Motor neuron (in vitro differentiated cells): Measurements from ENCODE around the gene TMEM271. TPM values are rescaled to one million over a fixed set of nuclear protein-coding genes. Genes with fewer than 3 reads are reported as not detected.
"Not testable (repeated sequence)": the region's sequence is repeated elsewhere in the genome, so short reads cannot be mapped to it uniquely, and the experiment has no call there.

Source experiments
- ATAC-seq, 8 experiments: fragments of 200-7000 bp; cut with Tn5 transposase; replicated peaks in 6 of 8; 2 replicates each; pipeline ENCODE4 v1.8.0; 2021; ENCODE audit warnings: mild to moderate bottlenecking in 8 of 8, moderate library complexity in 8 of 8
- H3K27ac ChIP-seq, 2 donors: fragments of 250-450 bp; sonication (Bioruptor Pico); 2 replicates each; pipeline ENCODE4 v1.9.0; 2021; ENCODE audit warnings: antibody characterized with exemption in 2 of 2, mild to moderate bottlenecking in 2 of 2, moderate library complexity in 1 of 2
- H3K4me1 ChIP-seq, 2 donors: fragments of 250-450 bp; sonication (Bioruptor Pico); replicated peaks in 1 of 2; 2 replicates each; pipeline ENCODE4 v1.6.1; 2021; ENCODE audit warnings: antibody characterized with exemption in 2 of 2, mild to moderate bottlenecking in 2 of 2, moderate library complexity in 1 of 2
- H3K4me3 ChIP-seq, 5 donors: fragments of 250-450 bp; sonication (Bioruptor Pico); 2 replicates each; pipeline ENCODE4 v1.9.0; 2021; ENCODE audit warnings: antibody characterized with exemption in 5 of 5, mild to moderate bottlenecking in 5 of 5, moderate library complexity in 4 of 5
- WGBS, 10 experiments: fragments of 450-650 bp; shearing (Covaris generic); methylation state at CpG; one replicate each; pipeline ENCODE4 v1.0.0; 2022; 5-methylcytosine and 5-hydroxymethylcytosine counted together
- in situ Hi-C, 9 experiments: fragments of 400-800 bp; cut with MboI; loops; one replicate each; pipeline ENCODE4 v1.15.0; 2021; ENCODE audit warnings: low sequenced_read_pairs in 9 of 9, low pct_unique_long_range_greater_than_20kb in 2 of 9; ENCODE audit not compliant: unreplicated experiment in 9 of 9
- total RNA-seq, 8 experiments: library from RNA; unstranded; fragments of 300-600 nt; gene quantifications; 2 replicates each; pipeline versions ENCODE4 v1.2.3 to v1.2.4, GENCODE V29; 2022

Gene TMEM271
- total RNA-seq, 8 experiments from 2014 or later = 0.88 to 3.7 (median 2.3) TPM; not detected in 3

GRCh38 chr4:571838-572572 lies 4.1 kb downstream of the TMEM271 start:
- Histone ChIP-seq H3K27ac (no peak overlapping the region), H3K4me3 (no peak overlapping the region), H3K4me1 (peaks cover 0 to 4% of the 10 kb centered on the region in 2 donors)
- in situ Hi-C loops = no loop called here
- ATAC-seq = no peak
- WGBS, 10 experiments = 33 to 77% (median 70%) methylated on average over 3 to 20 of the region's 29 CpGs

- peaks cover 0 to 4% of the 10 kb centered on the region in 2 donors for H3K4me1 ChIP-seq
- H3K4me3 ChIP-seq = no peak overlapping the region
- 0 to 90% (median 60%) methylated on average over 1 to 8 of the region's 11 CpGs for WGBS, 10 experiments
- in situ Hi-C loops = no loop called here
- no peak for ATAC-seq
- no peak overlapping the region for H3K27ac ChIP-seq
Observed at GRCh38 chr4:570754-571153, 5.3 kb downstream of the TMEM271 start.

GRCh38 chr4:569958-570667 lies 6.0 kb downstream of the TMEM271 start:
- Histone ChIP-seq H3K4me1 (peaks cover 0 to 4% of the 10 kb centered on the region in 2 donors), H3K27ac (no peak overlapping the region), H3K4me3 (no peak overlapping the region)
- 0 to 82% (median 47%) methylated on average over 1 to 4 of the region's 17 CpGs; no CpG with 5 or more reads in 2 of the 10 experiments for WGBS, 10 experiments
- no peak for ATAC-seq
- in situ Hi-C loops = no loop called here

- Histone ChIP-seq H3K4me3 (no peak overlapping the region), H3K27ac (no peak overlapping the region), H3K4me1 (no peaks in the 10 kb centered on the region)
- ATAC-seq = no peak
- WGBS, 10 experiments = 0 to 80% (median 62%) methylated on average over 1 to 5 of the region's 5 CpGs; no CpG with 5 or more reads in 4 of the 10 experiments
- in situ Hi-C loops = no loop called here
Observed at GRCh38 chr4:568962-569361, 7.1 kb downstream of the TMEM271 start.

GRCh38 chr4:568351-568652 lies 7.8 kb downstream of the TMEM271 start:
- no peaks in the 10 kb centered on the region for H3K4me1 ChIP-seq
- WGBS, 10 experiments = 17 to 60% (median 20%) methylated on average over 1 of the region's 2 CpGs; no CpG with 5 or more reads in 7 of the 10 experiments
- in situ Hi-C loops = no loop called here
- H3K4me3 ChIP-seq = no peak overlapping the region
- no peak overlapping the region for H3K27ac ChIP-seq
- no peak for ATAC-seq

GRCh38 chr4:567457-568350 lies 8.4 kb downstream of the TMEM271 start:
- Histone ChIP-seq H3K4me1 (no peaks in the 10 kb centered on the region), H3K27ac (no peak overlapping the region), H3K4me3 (no peak overlapping the region)
- 0 to 85% (median 29%) methylated on average over 1 to 4 of the region's 10 CpGs; no CpG with 5 or more reads in 5 of the 10 experiments for WGBS, 10 experiments
- in situ Hi-C loops = no loop called here
- ATAC-seq = peak in 1 of 8 experiments; percentile 7

GRCh38 chr4:566508-567295 lies 9.4 kb downstream of the TMEM271 start:
- peak in 1 of 8 experiments; percentile 30 for ATAC-seq
- H3K4me1 ChIP-seq = no peaks in the 10 kb centered on the region
- H3K4me3 ChIP-seq = no peak overlapping the region
- WGBS, 10 experiments = 0 to 33% (median 0%) methylated on average over 1 of the region's 2 CpGs; no CpG with 5 or more reads in 7 of the 10 experiments
- no peak overlapping the region for H3K27ac ChIP-seq
- in situ Hi-C loops = no loop called here

GRCh38 chr4:566035-566434 lies 10.1 kb downstream of the TMEM271 start:
- H3K4me3 ChIP-seq = no peak overlapping the region
- H3K27ac ChIP-seq = no peak overlapping the region
- no peaks in the 10 kb centered on the region for H3K4me1 ChIP-seq
- in situ Hi-C loops = no loop called here
- ATAC-seq = no peak
- WGBS, 10 experiments = 60 to 88% (median 80%) methylated on average over 1 to 5 of the region's 7 CpGs; no CpG with 5 or more reads in 7 of the 10 experiments

GRCh38 chr4:565614-566013 lies 10.5 kb downstream of the TMEM271 start:
- ATAC-seq, H3K4me1 ChIP-seq, H3K4me3 ChIP-seq, H3K27ac ChIP-seq, in situ Hi-C loops: not testable (repeated sequence)
- 33 to 86% (median 80%) methylated on average over 1 of the region's 1 CpG; no CpG with 5 or more reads in 7 of the 10 experiments for WGBS, 10 experiments

- H3K4me1 ChIP-seq, H3K27ac ChIP-seq, H3K4me3 ChIP-seq, in situ Hi-C loops, ATAC-seq: not testable (repeated sequence)
- 0 to 100% (median 50%) methylated on average over 1 of the region's 2 CpGs; no CpG with 5 or more reads in 5 of the 10 experiments for WGBS, 10 experiments
Observed at GRCh38 chr4:562458-562857, 13.6 kb downstream of the TMEM271 start.

GRCh38 chr4:561426-561825 lies 14.7 kb downstream of the TMEM271 start:
- Histone ChIP-seq H3K4me1 (no peaks in the 10 kb centered on the region), H3K27ac (no peak overlapping the region), H3K4me3 (no peak overlapping the region)
- 0 to 80% (median 67%) methylated on average over 1 to 5 of the region's 5 CpGs; no CpG with 5 or more reads in 3 of the 10 experiments for WGBS, 10 experiments
- in situ Hi-C loops = no loop called here
- ATAC-seq = peak in 3 of 8 experiments; percentile 55 to 65 (median 59)

- no peak overlapping the region for H3K27ac ChIP-seq
- H3K4me3 ChIP-seq = no peak overlapping the region
- 47 to 76% (median 72%) methylated on average over 3 to 6 of the region's 12 CpGs; no CpG with 5 or more reads in 7 of the 10 experiments for WGBS, 10 experiments
- H3K4me1 ChIP-seq = no peaks in the 10 kb centered on the region
- peak in 3 of 8 experiments; percentile 51 to 82 (median 61) for ATAC-seq
- in situ Hi-C loops = no loop called here
Observed at GRCh38 chr4:560731-561291, 15.3 kb downstream of the TMEM271 start.
